Measurements from ENCODE around the gene TIMMDC1. TPM values are rescaled to one million over a fixed set of nuclear protein-coding genes. Genes with fewer than 3 reads are reported as not detected.

Gene TIMMDC1
- total RNA-seq, 2 experiments from 2014 or later, result 14.4 to 18.3 TPM

GRCh38 chr3:119547227-119547626, 48.9 kb downstream of the TIMMDC1 start:
- no peak for ATAC-seq (ENCODE audit: poor library complexity)
- H3K27me3 Mint-ChIP-seq, result no peaks in the 10 kb centered on the region
- H3K4me3 Mint-ChIP-seq, result no peak overlapping the region

GRCh38 chr3:119548341-119548740, 50.0 kb downstream of the TIMMDC1 start:
- H3K4me1 Mint-ChIP-seq (ENCODE audit: low read depth), result no peaks in the 10 kb centered on the region
- no peak overlapping the region for H3K27ac Mint-ChIP-seq
- Histone ChIP-seq H3K9me3 (ENCODE audit: control insufficient read depth in 1 of 2, insufficient read depth in 1 of 2, low read length in 2 of 2) (no peaks in the 10 kb centered on the region), H3K4me3 (ENCODE audit: low read length) (no peak overlapping the region), H3K27ac (ENCODE audit: low read depth in 1 of 2, low read length in 2 of 2) (no peak overlapping the region), H3K27me3 (ENCODE audit: control insufficient read depth in 1 of 2, insufficient read depth in 2 of 2, low read length in 2 of 2) (no peaks in the 10 kb centered on the region), H3K4me1 (ENCODE audit: insufficient read depth, low read length) (no peaks in the 10 kb centered on the region), H3K36me3 (ENCODE audit: insufficient read depth, low read length) (no peaks in the 10 kb centered on the region)
- POLR2A ChIA-PET, result no interaction called here
- no peak for ATAC-seq (ENCODE audit: poor library complexity)
- TF ChIP-seq, protein P1, sequence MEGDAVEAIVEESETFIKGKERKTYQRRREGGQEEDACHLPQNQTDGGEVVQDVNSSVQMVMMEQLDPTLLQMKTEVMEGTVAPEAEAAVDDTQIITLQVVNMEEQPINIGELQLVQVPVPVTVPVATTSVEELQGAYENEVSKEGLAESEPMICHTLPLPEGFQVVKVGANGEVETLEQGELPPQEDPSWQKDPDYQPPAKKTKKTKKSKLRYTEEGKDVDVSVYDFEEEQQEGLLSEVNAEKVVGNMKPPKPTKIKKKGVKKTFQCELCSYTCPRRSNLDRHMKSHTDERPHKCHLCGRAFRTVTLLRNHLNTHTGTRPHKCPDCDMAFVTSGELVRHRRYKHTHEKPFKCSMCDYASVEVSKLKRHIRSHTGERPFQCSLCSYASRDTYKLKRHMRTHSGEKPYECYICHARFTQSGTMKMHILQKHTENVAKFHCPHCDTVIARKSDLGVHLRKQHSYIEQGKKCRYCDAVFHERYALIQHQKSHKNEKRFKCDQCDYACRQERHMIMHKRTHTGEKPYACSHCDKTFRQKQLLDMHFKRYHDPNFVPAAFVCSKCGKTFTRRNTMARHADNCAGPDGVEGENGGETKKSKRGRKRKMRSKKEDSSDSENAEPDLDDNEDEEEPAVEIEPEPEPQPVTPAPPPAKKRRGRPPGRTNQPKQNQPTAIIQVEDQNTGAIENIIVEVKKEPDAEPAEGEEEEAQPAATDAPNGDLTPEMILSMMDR (IDR thresholded peaks at IDR 0.05), result no peak
- H3K9me3 Mint-ChIP-seq, result no peaks in the 10 kb centered on the region
- DNase-seq, result no peak
- CTCF ChIA-PET, result no interaction called here
- H3K27me3 Mint-ChIP-seq, result no peaks in the 10 kb centered on the region
- H3K4me3 Mint-ChIP-seq, result no peak overlapping the region
- intact Hi-C loops (cut with DNase I, micrococcal nuclease), result no loop called here
- no peaks in the 10 kb centered on the region for H3K36me3 Mint-ChIP-seq (ENCODE audit: low read depth)

More at GRCh38 chr3:119547227-119547626, 48.9 kb downstream of the TIMMDC1 start:
- Histone ChIP-seq H3K36me3 (ENCODE audit: insufficient read depth, low read length) (no peaks in the 10 kb centered on the region), H3K27me3 (ENCODE audit: control insufficient read depth in 1 of 2, insufficient read depth in 2 of 2, low read length in 2 of 2) (no peaks in the 10 kb centered on the region), H3K9me3 (ENCODE audit: control insufficient read depth in 1 of 2, insufficient read depth in 1 of 2, low read length in 2 of 2) (no peaks in the 10 kb centered on the region), H3K4me1 (ENCODE audit: insufficient read depth, low read length) (no peaks in the 10 kb centered on the region), H3K27ac (ENCODE audit: low read depth in 1 of 2, low read length in 2 of 2) (no peak overlapping the region), H3K4me3 (ENCODE audit: low read length) (no peak overlapping the region)
- H3K36me3 Mint-ChIP-seq (ENCODE audit: low read depth), result no peaks in the 10 kb centered on the region
- ChIA-PET POLR2A (no interaction called here), CTCF (no interaction called here)
- no peak overlapping the region for H3K27ac Mint-ChIP-seq
- no peaks in the 10 kb centered on the region for H3K4me1 Mint-ChIP-seq (ENCODE audit: low read depth)
- no peaks in the 10 kb centered on the region for H3K9me3 Mint-ChIP-seq
- DNase-seq, result no peak
- intact Hi-C loops (cut with DNase I, micrococcal nuclease), result no loop called here
- TF ChIP-seq, protein P1 (IDR thresholded peaks at IDR 0.05), result no peak

- Histone ChIP-seq H3K4me1 (ENCODE audit: insufficient read depth, low read length) (no peaks in the 10 kb centered on the region), H3K27me3 (ENCODE audit: control insufficient read depth in 1 of 2, insufficient read depth in 2 of 2, low read length in 2 of 2) (no peaks in the 10 kb centered on the region), H3K36me3 (ENCODE audit: insufficient read depth, low read length) (no peaks in the 10 kb centered on the region), H3K4me3 (ENCODE audit: low read length) (no peak overlapping the region), H3K9me3 (ENCODE audit: control insufficient read depth in 1 of 2, insufficient read depth in 1 of 2, low read length in 2 of 2) (no peaks in the 10 kb centered on the region), H3K27ac (ENCODE audit: low read depth in 1 of 2, low read length in 2 of 2) (no peak overlapping the region)
- no peaks in the 10 kb centered on the region for H3K9me3 Mint-ChIP-seq
- no peak overlapping the region for H3K4me3 Mint-ChIP-seq
- no peaks in the 10 kb centered on the region for H3K4me1 Mint-ChIP-seq (ENCODE audit: low read depth)
- no peak for DNase-seq
- H3K27me3 Mint-ChIP-seq, result no peaks in the 10 kb centered on the region
- ChIA-PET CTCF (no interaction called here), POLR2A (no interaction called here)
- H3K36me3 Mint-ChIP-seq (ENCODE audit: low read depth), result no peaks in the 10 kb centered on the region
- TF ChIP-seq, protein P1 (IDR thresholded peaks at IDR 0.05), result no peak
- intact Hi-C loops (cut with DNase I, micrococcal nuclease), result loop anchor here in 1 of 2 experiments (10.0 kb wide), 1 partner anchor 86 kb away; the partner anchor contains the start of genes POGLUT1 and TMEM39A
- no peak for ATAC-seq (ENCODE audit: poor library complexity)
- no peak overlapping the region for H3K27ac Mint-ChIP-seq
Observed at GRCh38 chr3:119550192-119550910, 52.0 kb downstream of the TIMMDC1 start.

Data from CD4-positive, alpha-beta T cell (primary cell).